Thyroid gland (tissue), 4 donors: ENCODE measurements around the gene STX5. TPM values are rescaled to one million over a fixed set of nuclear protein-coding genes. Genes with fewer than 3 reads are reported as not detected.

Experiments
- DNase-seq, 2 donors: peaks; one replicate each; pipeline ENCODE4 v3.0.0-alpha.2; 2019
- H3K27ac ChIP-seq, 3 donors: fragments of 200-600 bp; sonication (generic); 1 replicate in 2 of 3; 2 replicates in 1 of 3; pipeline ENCODE4 v1.5.1; 2016 to 2019; ENCODE audit warnings: mild to moderate bottlenecking in 1 of 3, moderate library complexity in 1 of 3
- H3K27me3 ChIP-seq: fragments of 200-600 bp; sonication (generic); one replicate; pipeline ENCODE4 v1.5.1; 2019
- H3K36me3 ChIP-seq, 2 donors: fragments of 200-600 bp; sonication (generic); one replicate each; pipeline ENCODE4 v1.5.1; 2016 to 2019
- H3K4me1 ChIP-seq, 2 donors: fragments of 200-600 bp; sonication (generic); one replicate each; pipeline ENCODE4 v1.5.1; 2017 to 2019
- H3K4me3 ChIP-seq, 3 donors: fragments of 200-600 bp; sonication (generic); replicated peaks in 1 of 3; 1 replicate in 2 of 3; 2 replicates in 1 of 3; pipeline ENCODE4 v1.5.1; 2016; ENCODE audit warnings: mild to moderate bottlenecking in 1 of 3
- H3K9me3 ChIP-seq: fragments of 200-600 bp; sonication (generic); one replicate; pipeline ENCODE4 v1.5.1; 2017
- POLR2A ChIP-seq, 2 donors: fragments of 450-650 bp; IDR thresholded peaks; one replicate each; pipeline ENCODE4 v1.6.1; 2017; ENCODE audit warnings: antibody characterized with exemption in 2 of 2, mild to moderate bottlenecking in 2 of 2, moderate library complexity in 1 of 2
- WGBS, 2 donors: methylation state at CpG; one replicate each; pipeline ENCODE4 v1.1.5; 2017; 5-methylcytosine and 5-hydroxymethylcytosine counted together
- intact Hi-C: fragments of 100-400 bp; cut with DNase I; formaldehyde crosslinking; loops from one replicate; pipeline ENCODE4 v1.15.1; 2023
- total RNA-seq, 4 donors: library from RNA; depleted of rRNA; stranded (reverse); fragments of >200 nt; gene quantifications; one replicate each; pipeline ENCODE4 v1.2.3, GENCODE V29; 2016
- TF ChIP-seq, protein P1 (sequence below), 6 experiments: fragments of 200-600 bp in 3 of 6; fragments of 450-650 bp in 3 of 6; sonication (generic) in 3 of 6; IDR thresholded peaks; one replicate each; pipeline ENCODE4 v1.5.1; 2016 to 2019; ENCODE audit warnings: antibody characterized with exemption in 6 of 6, mild to moderate bottlenecking in 2 of 6, inconsistent platforms in 1 of 6, moderate library complexity in 1 of 6

STX5 gene
- total RNA-seq, 4 donors from 2014 or later: 26.3 to 62.8 (median 56.7) TPM

DNA sequence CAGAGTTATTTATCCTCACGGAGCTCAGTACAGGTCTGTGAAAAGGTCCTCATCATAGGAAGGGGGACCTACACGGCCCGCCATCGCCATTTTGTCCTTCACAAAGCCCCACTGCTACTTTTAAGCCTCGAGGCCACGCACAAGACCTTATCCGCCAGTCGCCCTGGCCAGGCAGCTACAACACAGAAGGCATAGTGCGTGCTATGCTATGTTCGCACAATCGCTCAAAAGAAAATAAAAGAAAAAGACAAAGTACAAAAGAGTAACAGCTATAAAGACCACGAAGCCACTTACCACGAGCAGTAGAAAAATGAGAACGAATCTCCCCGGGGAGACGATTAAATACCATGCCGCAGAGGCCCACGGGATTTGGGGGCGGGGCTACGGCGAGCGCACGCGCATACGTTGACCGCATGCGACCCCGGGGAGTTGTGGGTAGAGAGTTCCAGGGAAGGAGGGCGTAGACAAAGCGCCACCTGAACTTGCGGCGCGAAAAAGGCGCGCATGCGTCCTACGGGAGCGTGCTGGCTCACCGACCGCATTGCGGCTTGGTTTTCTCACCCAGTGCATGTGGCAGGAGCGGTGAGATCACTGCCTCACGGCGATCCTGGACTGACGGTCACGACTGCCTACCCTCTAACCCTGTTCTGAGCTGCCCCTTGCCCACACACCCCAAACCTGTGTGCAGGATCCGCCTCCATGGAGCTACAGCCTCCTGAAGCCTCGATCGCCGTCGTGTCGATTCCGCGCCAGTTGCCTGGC is 23.9 kb upstream of the STX5 start:
- intact Hi-C loops: no loop called here
- H3K9me3 ChIP-seq: no peaks in the 10 kb centered on the region
- peaks cover 25 to 26% of the 10 kb centered on the region in 2 donors for H3K36me3 ChIP-seq
- WGBS, 2 donors: 0 to 1% methylated on average over 39 to 44 of the region's 54 CpGs
- H3K4me3 ChIP-seq: peak overlapping the region; percentile 66 to 90 (median 76)
- DNase-seq: peak; percentile 95 to 97
- H3K27me3 ChIP-seq: no peaks in the 10 kb centered on the region
- peak overlapping the region; percentile 38 to 66 (median 48) for H3K27ac ChIP-seq
- TF ChIP-seq, protein P1, sequence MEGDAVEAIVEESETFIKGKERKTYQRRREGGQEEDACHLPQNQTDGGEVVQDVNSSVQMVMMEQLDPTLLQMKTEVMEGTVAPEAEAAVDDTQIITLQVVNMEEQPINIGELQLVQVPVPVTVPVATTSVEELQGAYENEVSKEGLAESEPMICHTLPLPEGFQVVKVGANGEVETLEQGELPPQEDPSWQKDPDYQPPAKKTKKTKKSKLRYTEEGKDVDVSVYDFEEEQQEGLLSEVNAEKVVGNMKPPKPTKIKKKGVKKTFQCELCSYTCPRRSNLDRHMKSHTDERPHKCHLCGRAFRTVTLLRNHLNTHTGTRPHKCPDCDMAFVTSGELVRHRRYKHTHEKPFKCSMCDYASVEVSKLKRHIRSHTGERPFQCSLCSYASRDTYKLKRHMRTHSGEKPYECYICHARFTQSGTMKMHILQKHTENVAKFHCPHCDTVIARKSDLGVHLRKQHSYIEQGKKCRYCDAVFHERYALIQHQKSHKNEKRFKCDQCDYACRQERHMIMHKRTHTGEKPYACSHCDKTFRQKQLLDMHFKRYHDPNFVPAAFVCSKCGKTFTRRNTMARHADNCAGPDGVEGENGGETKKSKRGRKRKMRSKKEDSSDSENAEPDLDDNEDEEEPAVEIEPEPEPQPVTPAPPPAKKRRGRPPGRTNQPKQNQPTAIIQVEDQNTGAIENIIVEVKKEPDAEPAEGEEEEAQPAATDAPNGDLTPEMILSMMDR (IDR thresholded peaks at IDR 0.05): peak in 1 of 6 experiments; percentile 12
- TF ChIP-seq POLR2A (IDR thresholded peaks at IDR 0.05): peak in 1 of 2 donors; percentile 93
- peaks cover 11 to 20% of the 10 kb centered on the region in 2 donors for H3K4me1 ChIP-seq

DNA sequence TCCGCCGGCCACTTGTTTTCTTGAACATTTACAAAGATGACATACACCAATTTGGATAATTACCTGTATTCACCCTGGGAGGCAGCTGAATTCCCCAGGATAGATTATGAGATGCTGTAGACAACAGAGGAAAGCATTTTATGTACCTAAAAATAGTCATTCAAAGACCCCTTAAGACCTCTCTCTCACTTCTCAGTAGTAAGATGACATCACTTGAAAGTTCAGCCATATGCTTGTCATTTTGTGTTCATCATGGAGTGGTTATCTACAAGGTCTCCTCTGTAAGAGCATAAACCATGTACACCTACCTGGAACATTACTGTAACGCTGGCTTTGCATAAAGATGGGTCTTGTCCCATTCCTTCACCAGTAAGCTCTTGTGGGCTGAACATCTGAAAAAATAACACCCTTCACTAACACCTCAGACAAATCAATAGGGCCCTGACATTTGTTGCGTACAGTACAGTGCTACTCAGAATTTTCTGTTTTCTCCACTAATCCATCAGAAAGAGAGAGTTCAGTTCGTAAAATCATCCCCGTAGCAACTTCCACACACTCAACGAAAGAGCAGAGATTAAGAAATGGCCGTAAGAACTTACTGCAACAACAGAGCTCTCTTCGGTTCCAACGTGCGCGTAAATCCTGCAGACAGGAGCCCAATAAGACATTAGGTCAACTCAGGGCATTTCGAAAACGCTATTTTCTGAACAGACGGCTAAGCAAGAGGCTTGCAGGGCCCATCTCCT is 23.1 kb upstream of the STX5 start:
- intact Hi-C loops: no loop called here
- no peak for DNase-seq
- Histone ChIP-seq H3K27ac (peak overlapping the region; percentile 38 to 66 (median 48)), H3K36me3 (peaks cover 25 to 26% of the 10 kb centered on the region in 2 donors), H3K4me1 (peaks cover 11 to 20% of the 10 kb centered on the region in 2 donors), H3K27me3 (no peaks in the 10 kb centered on the region), H3K9me3 (no peaks in the 10 kb centered on the region), H3K4me3 (peak overlapping the region; percentile 66 to 90 (median 76))
- 7% methylated on average over 15 of the region's 15 CpGs for WGBS, 2 donors
- TF ChIP-seq POLR2A (IDR thresholded peaks at IDR 0.05): no peak
- TF ChIP-seq, protein P1 (IDR thresholded peaks at IDR 0.05): no peak

DNA sequence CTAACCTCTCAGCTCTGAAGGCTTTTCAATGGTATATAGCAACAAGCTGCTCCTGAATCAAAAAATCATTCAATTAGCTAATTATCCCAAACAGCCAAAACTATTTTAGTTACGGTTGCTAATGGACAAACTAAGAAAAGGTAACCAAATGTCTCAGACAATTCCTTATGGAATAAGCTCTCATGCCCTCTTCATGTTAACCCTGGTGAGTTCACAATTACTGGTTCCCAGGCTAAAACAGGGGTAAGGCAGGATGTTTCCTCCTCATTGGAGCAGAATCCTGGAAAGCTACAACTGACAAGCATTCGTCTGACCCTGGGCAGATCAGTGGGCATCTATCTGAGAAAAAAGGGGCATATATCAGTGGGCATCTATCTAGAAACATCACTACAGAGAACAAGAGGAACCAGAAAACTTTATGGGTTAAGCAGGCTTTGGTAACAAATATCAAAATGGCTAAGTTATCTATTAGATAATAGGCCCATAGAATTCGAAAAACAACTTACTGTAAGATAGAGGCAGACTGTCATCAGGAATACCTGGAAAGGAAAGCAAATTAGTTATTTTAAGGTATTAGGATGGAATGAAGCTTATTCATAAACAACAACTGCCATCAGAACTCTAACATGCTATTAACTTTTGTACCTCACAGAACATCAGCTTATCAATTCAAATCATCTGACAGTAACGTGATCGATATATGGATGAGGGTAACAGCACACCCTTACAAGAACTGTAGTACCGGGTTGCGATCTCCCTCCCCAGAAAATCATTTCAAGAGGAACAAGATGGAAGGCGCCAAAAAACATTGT is 22.4 kb upstream of the STX5 start:
- DNase-seq: no peak
- intact Hi-C loops: no loop called here
- peaks cover 25 to 26% of the 10 kb centered on the region in 2 donors for H3K36me3 ChIP-seq
- 21 to 25% methylated on average over 8 of the region's 8 CpGs for WGBS, 2 donors
- peak overlapping the region in 1 of 3 donors; percentile 66 for H3K27ac ChIP-seq
- TF ChIP-seq POLR2A (IDR thresholded peaks at IDR 0.05): no peak
- TF ChIP-seq, protein P1 (IDR thresholded peaks at IDR 0.05): no peak
- H3K27me3 ChIP-seq: no peaks in the 10 kb centered on the region
- H3K4me1 ChIP-seq: peaks cover 11 to 20% of the 10 kb centered on the region in 2 donors
- no peaks in the 10 kb centered on the region for H3K9me3 ChIP-seq
- H3K4me3 ChIP-seq: peak overlapping the region in 2 of 3 donors; percentile 66 to 90

DNA sequence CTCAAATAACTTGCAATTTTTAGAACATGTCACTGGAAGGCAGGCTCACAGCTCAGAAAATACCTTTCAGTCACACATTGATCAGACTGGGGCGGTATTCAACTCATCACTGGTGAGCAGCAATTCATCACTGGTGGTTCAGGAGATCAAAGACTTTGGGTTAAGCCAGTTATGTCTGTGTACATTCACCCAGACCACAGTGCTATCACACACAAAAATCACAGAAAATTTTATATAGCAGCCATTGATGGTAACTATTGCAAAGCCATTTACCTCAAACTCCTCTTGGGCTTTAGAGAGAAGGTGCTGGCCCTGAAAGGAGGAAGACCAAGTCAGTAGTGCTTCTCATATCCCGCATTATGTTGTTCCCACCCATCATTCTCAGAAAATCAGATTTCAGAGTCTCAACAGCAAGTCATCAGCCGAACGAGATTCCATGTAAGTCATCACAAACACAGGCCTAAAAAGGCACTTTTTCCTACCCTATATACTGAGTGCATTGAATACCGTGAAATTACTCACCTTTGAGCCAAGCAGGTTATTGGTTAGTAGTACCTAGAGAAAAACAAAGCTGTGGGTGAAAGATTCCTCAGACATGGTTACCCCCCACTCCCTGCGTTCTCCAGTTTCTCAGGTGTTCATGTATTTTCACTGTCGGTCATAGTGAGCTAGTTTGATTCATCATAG is 21.6 kb upstream of the STX5 start:
- H3K4me3 ChIP-seq: no peak overlapping the region
- no peak for DNase-seq
- no peak for TF ChIP-seq POLR2A (IDR thresholded peaks at IDR 0.05)
- TF ChIP-seq, protein P1 (IDR thresholded peaks at IDR 0.05): no peak
- H3K36me3 ChIP-seq: peaks cover 25 to 26% of the 10 kb centered on the region in 2 donors
- H3K4me1 ChIP-seq: peaks cover 11 to 20% of the 10 kb centered on the region in 2 donors
- H3K27ac ChIP-seq: no peak overlapping the region
- intact Hi-C loops: no loop called here
- no peaks in the 10 kb centered on the region for H3K9me3 ChIP-seq
- H3K27me3 ChIP-seq: no peaks in the 10 kb centered on the region
- whole genome bisulfite sequencing, 2 donors: 68 to 75% methylated on average over 7 of the region's 7 CpGs
